GM18508 (cell line): ENCODE measurements around the gene C1orf56.

Experiments
- ATAC-seq: cut with Tn5 transposase; IDR thresholded peaks from one replicate; pipeline ENCODE4 v1.9.1; 2021; ENCODE audit warnings: moderate number of reproducible peaks; ENCODE audit not compliant: insufficient read depth, unreplicated experiment

C1orf56 gene

DNA sequence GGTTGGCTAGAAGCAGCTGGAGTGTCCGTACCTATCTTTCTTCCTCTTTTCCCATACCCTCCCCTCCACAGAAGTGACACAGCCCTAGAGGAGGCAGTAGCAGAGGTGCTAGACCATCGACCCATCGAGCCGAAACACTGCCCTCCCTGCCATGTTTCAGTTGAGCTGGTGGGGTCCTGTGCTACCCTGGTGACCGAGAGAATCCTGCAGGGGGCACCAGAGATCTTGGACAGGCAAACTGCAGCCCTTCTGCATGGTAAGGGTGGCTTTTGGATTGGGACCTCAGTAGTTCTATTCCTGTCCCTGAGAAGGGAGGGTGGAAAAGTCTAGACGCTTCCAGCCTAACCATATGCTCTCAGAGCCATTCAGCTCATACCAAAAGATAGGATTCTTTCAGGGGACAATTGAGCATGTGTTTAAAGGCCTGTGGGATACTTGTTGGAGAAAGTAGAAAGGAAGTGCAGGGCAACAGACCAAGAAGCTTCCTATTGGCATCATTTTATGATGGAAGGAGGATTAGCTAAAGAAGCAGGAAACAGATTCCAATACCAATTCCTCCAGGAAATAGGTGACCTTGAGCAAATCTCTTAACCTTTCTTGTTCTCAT, 22.9 kb upstream of the C1orf56 start:
- ATAC-seq = no peak

GRCh38 chr1:151026460-151026859, 21.1 kb upstream of the C1orf56 start:
- ATAC-seq = no peak

DNA sequence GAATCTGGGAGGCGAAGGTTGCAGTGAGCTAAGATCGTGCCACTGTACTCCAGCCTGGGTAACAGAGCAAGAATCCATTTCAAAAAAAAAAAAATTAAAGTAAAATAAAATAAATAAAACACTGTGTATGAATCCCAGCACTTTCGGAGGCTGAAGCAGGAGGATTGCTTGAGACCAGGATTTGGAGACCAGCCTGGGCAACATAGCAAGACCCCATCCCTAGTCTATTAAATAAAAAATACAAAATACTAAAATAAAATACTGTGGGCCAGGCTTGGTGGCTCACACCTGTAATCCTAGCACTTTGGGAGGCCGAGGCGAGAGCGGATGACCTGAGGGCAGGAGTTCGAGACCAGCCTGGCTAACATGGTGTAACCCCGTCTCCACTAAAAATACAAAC, 15.4 kb upstream of the C1orf56 start:
- no peak for ATAC-seq

- ATAC-seq = no peak
Measured at GRCh38 chr1:151035167-151035566, 12.4 kb upstream of the C1orf56 start.

- no peak for ATAC-seq
Measured at GRCh38 chr1:151036356-151036755, 11.2 kb upstream of the C1orf56 start, which contains the start of gene BNIPL. Gene BNIPL (plus strand): TSS chr1:151036586. CDS start chr1:151036726, 140 bp downstream.

DNA sequence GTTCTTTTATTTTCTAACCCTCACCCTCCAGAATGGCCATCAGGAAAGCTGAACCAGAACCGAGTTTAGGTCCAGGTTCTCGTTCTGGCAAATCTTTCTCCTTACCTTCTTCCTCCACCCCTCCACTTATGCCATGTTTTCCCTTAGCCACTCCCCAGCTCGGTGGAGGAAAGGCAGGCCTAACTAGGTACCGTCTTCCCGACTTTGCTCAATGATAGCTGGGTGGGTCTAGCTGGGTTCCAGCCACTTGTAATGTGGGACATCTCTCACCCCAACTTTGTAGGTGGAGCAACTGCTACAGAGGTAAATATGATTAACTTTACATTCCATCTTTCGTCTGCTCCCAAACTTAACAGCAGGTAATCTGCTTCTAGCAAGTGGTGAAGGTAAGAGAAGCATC, 10.5 kb upstream of the C1orf56 start:
- no peak for ATAC-seq

GRCh38 chr1:151039521-151039920, 8.0 kb upstream of the C1orf56 start:
- no peak for ATAC-seq

GRCh38 chr1:151043163-151043562, 4.4 kb upstream of the C1orf56 start:
- ATAC-seq = no peak

DNA sequence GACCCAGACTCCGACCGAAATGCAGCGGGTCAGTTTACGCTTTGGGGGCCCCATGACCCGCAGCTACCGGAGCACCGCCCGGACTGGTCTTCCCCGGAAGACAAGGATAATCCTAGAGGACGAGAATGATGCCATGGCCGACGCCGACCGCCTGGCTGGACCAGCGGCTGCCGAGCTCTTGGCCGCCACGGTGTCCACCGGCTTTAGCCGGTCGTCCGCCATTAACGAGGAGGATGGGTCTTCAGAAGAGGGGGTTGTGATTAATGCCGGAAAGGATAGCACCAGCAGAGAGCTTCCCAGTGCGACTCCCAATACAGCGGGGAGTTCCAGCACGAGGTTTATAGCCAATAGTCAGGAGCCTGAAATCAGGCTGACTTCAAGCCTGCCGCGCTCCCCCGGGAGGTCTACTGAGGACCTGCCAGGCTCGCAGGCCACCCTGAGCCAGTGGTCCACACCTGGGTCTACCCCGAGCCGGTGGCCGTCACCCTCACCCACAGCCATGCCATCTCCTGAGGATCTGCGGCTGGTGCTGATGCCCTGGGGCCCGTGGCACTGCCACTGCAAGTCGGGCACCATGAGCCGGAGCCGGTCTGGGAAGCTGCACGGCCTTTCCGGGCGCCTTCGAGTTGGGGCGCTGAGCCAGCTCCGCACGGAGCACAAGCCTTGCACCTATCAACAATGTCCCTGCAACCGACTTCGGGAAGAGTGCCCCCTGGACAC, 534 bp downstream of the C1orf56 start:
- ATAC-seq = no peak

- ATAC-seq = no peak
Measured at GRCh38 chr1:151048645-151049032, 1.1 kb downstream of the C1orf56 start.

DNA sequence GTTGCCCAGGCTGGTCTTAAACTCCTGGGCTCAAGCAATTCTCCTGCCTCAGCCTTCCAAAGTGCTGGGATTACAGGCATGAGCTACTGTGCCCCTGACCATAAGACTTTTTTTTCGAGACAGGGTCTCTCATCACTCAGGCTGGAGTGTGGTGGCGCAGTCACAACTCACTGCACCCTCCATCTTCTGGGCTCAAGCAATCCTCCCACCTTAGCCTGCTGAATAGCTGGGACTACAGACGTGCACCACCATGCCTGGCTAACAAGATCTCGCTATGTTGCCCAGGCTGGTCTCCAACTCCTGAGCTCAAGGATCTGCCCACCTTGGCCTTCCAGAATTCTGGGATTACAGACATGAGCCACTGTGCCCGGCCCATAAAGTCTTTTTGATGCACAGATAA, 1.9 kb downstream of the C1orf56 start:
- no peak for ATAC-seq

- ATAC-seq = no peak
Measured at GRCh38 chr1:151050051-151050688, 2.6 kb downstream of the C1orf56 start.

DNA sequence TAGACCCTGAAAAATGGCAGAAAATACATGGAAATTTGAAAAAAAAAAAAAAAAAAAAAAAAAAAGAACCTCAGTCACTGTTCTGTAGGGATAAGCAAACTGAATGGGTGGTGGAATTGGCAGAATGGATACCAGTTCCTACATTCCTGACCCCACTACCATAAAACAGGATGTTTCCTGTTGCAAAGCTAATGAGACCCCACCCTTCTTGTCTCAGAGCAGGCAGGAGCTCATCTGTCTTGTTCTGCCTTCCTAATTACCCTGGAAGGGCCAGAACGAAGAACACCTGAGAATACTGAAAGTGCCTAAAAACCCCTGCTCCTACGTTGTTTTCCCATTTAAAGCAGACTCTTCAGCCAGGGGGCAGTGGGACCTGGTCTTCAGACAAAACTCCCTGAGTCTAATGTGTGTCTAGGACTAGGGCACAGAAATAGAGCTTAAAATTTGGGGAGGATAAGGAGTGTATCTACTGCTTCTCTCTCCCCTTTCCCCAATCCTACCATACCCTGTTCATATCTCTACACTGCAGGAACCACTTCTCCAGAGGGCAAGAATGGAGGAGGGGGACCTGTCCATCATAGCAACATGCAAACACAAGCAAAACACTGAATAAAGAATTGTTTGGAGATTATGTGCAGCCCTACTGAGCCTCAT, 3.9 kb downstream of the C1orf56 start:
- no peak for ATAC-seq

GRCh38 chr1:151054971-151055547, 7.5 kb downstream of the C1orf56 start:
- ATAC-seq = no peak

DNA sequence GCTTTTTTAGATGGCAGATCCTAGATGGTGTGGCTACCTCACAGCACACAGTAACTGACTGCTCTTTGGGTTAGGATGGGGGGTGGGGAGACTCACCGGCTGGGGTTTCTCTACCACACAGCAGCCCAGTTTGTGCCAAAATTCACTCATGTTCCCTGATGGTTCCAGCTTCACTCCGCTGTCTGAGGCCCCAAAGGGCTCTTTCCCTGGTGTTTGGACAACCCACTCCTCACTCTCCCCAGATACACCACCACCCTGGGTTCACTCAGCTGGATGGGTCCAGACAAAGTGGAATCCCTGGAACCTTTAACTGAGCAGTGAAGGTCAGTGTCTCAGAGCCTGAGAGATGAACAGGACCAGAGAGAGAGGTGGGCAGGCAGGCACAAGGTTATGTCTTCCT, 8.0 kb downstream of the C1orf56 start:
- ATAC-seq = no peak

- ATAC-seq = no peak
Measured at GRCh38 chr1:151056149-151056548, 8.6 kb downstream of the C1orf56 start.

GRCh38 chr1:151058692-151059091, 11.1 kb downstream of the C1orf56 start:
- no peak for ATAC-seq

DNA sequence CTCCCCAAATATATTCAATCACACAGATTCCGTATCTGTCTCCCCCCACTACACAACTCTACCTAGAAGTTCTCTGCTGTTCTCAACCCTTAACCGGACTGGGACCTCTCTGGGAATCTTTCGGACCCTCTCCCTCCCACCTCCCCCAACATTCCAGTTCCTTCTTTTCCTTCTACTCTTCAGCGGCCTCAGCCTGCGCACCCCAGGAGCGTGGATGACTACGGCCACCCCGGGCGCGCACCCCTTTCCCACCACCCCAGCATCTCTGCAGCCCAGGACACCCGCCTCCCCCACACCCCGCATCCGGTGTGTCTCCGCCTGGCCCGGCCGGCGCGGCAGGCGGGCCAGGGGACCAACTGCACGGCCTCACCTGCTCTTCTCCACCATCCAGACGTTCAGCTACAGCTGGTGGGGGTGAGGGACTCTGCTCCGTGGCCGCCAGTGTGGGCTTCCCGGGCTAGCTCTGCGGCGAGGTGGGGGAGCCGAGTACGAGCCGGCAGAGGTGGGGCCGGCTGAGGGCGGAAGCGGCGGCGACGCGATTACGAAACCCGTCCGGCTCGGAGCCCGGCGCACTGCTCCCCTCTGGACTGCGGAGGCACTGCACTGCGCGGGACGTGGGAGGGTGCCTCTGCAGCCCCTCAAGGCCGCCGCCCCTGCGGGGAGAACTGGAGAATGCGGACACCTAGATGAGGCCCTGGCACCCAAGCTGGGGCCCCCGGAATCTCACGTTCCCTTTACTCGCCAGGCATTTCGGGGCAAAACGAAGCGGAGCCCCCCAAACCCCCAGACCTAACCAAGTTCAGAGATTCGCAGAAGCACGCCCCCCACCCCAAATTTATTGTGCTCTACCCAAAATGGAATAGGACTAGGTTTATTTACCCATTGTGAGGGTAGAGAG, 11.8 kb downstream of the C1orf56 start, which contains the start of gene CDC42SE1:
CDC42SE1 (minus strand) TSS at position 514 of the 898 bp plus-strand sequence. CDS start 3,892 bp downstream, outside the sequence.
- ATAC-seq = peak; percentile 49

GRCh38 chr1:151060007-151060656, 12.6 kb downstream of the C1orf56 start, which contains the start of gene MLLT11:
Gene MLLT11 (plus strand): TSS chr1:151060397. CDS start chr1:151067225, 6,828 bp downstream.
- no peak for ATAC-seq
